A549 treated with GW870086 at 1 μM for 4 hours (cell line): ENCODE results near the gene ZFP42. TPM values are rescaled to one million over a fixed set of nuclear protein-coding genes. Genes with fewer than 3 reads are reported as not detected.

Source experiments
- total RNA-seq: library from RNA; stranded (reverse); fragments of 200-300 nt; extraction: Qiagen RNA extraction; gene quantifications from 5 replicates; pipeline ENCODE4 v1.2.3, GENCODE V29; 2022; ENCODE audit warnings: low read depth

The ZFP42 gene
- 0.07 TPM in 1 of 5 replicates, not detected in the others for total RNA-seq

DNA sequence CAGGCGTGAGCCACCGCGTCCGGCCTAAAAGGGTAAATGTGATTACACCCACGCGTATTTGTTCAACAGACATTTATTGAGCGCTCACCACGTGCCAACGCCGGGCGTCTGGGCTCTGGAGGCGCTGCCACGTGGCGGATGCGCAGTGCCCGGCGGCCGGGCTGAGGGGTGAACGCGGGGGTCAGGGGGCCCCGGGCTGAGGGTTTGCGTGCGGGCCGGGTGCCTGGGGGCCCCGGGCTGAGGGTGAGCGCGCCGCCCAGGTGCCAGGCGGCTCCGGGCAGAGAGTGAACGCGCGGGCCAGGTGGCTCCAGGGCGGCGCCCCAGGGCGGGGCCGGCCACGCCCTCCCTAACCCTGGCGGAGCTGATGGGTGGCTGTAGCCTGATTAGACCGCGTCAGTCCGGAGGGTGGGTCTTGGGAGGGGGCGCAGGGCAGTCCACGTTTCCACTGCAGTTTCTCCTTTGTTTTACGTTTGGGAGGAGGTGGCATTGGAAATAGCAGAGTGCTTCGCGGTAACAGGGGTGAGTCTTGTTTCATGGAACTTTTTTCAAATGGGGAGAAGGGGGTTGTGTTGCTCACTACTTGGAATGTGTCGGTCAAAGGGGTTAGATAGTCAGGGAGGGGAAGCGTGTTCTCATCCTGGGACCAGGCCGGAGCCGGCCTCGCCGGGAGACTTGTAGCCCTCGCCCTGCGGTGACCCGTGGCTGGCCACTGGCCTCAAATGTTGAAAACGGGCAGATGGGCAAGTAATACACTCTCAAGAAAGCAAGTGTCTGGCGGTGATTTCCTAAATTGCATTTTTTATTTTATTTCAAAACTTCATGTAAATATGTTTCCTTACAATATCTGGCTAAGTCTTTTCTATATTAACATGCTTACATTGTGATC lies at the start of gene ZFP42:
ZFP42 (plus strand) TSS at position 450 of the 886 bp plus-strand sequence. CDS start 7,037 bp downstream, outside the sequence.

Other genes starting within 250 kb of the ZFP42 start
- 39.1 to 59.1 TPM (median 46.0 TPM) in 5 replicates for gene TRIML2, start 113.8 kb downstream of the ZFP42 start, total RNA-seq
- 0.08 TPM in 1 of 5 replicates, not detected in the others for gene TRIML1, start 143.7 kb downstream of the ZFP42 start, total RNA-seq